Measurements from ENCODE around the gene SHCBP1L.

SHCBP1L gene

GRCh38 chr1:182857212-182857611 lies 95.8 kb downstream of the SHCBP1L start:
- no peak overlapping the region for H3K4me3 ChIP-seq (ENCODE audit: low read depth, low read length)
- no peak for DNase-seq (ENCODE audit: low read depth)
- no peak for TF ChIP-seq MYC (IDR thresholded peaks at IDR 0.05; ENCODE audit: low read depth, low read length)
- TF ChIP-seq CTCF (IDR thresholded peaks at IDR 0.05; ENCODE audit: low read depth, low read length) = no peak

- no peak overlapping the region for H3K4me3 ChIP-seq (ENCODE audit: low read depth, low read length)
- no peak for DNase-seq (ENCODE audit: low read depth)
- no peak for TF ChIP-seq MYC (IDR thresholded peaks at IDR 0.05; ENCODE audit: low read depth, low read length)
- TF ChIP-seq POLR2A (IDR thresholded peaks at IDR 0.05; ENCODE audit: extremely low read depth, insufficient read length) = no peak
- no peak for TF ChIP-seq CTCF (IDR thresholded peaks at IDR 0.05; ENCODE audit: low read depth, low read length)
- no peak for TF ChIP-seq MAX (IDR thresholded peaks at IDR 0.05; ENCODE audit: low read depth, low read length)
Observed at GRCh38 chr1:182855911-182856310, 97.1 kb downstream of the SHCBP1L start.

- no peak overlapping the region for H3K4me3 ChIP-seq (ENCODE audit: low read depth, low read length)
- TF ChIP-seq MAX (IDR thresholded peaks at IDR 0.05; ENCODE audit: low read depth, low read length) = no peak
- no peak for TF ChIP-seq POLR2A (IDR thresholded peaks at IDR 0.05; ENCODE audit: extremely low read depth, insufficient read length)
- TF ChIP-seq MYC (IDR thresholded peaks at IDR 0.05; ENCODE audit: low read depth, low read length) = no peak
- TF ChIP-seq CTCF (IDR thresholded peaks at IDR 0.05; ENCODE audit: low read depth, low read length) = no peak
- DNase-seq (ENCODE audit: low read depth) = no peak
Observed at GRCh38 chr1:182851825-182852224, 101.1 kb downstream of the SHCBP1L start.

GRCh38 chr1:182850319-182850718 lies 102.6 kb downstream of the SHCBP1L start:
- TF ChIP-seq MYC (IDR thresholded peaks at IDR 0.05; ENCODE audit: low read depth, low read length) = no peak
- TF ChIP-seq POLR2A (IDR thresholded peaks at IDR 0.05; ENCODE audit: extremely low read depth, insufficient read length) = no peak
- no peak for TF ChIP-seq MAX (IDR thresholded peaks at IDR 0.05; ENCODE audit: low read depth, low read length)
- no peak for TF ChIP-seq CTCF (IDR thresholded peaks at IDR 0.05; ENCODE audit: low read depth, low read length)
- H3K4me3 ChIP-seq (ENCODE audit: low read depth, low read length) = no peak overlapping the region
- DNase-seq (ENCODE audit: low read depth) = no peak

Data from NB4 (cell line).